ENCODE data around the gene ACTL8. TPM values are rescaled to one million over a fixed set of nuclear protein-coding genes. Genes with fewer than 3 reads are reported as not detected.

Gene ACTL8
- total RNA-seq, 1 donor from 2014 or later: not detected

- no peaks in the 10 kb centered on the region for H4K20me1 ChIP-seq (ENCODE audit: low read depth)
- no peaks in the 10 kb centered on the region for H3K27me3 ChIP-seq
- H3K36me3 Mint-ChIP-seq: no peaks in the 10 kb centered on the region
- H3K4me3 Mint-ChIP-seq: no peak overlapping the region
- H3K9me3 ChIP-seq (ENCODE audit: low read depth): no peaks in the 10 kb centered on the region
- H3K27ac ChIP-seq: no peak overlapping the region
- TF ChIP-seq CTCF (IDR thresholded peaks at IDR 0.05) (no peak), EZH2phosphoT487 (IDR thresholded peaks at IDR 0.05) (no peak), EZH2 (IDR thresholded peaks at IDR 0.05) (no peak)
- H2AFZ ChIP-seq (replicated peaks): no peak overlapping the region
- no peak for DNase-seq (ENCODE audit: low spot score)
- H3K9ac ChIP-seq: no peak overlapping the region
- no peak overlapping the region for H3K4me2 ChIP-seq
- H3F3A ChIP-seq (ENCODE audit: low read depth): no peaks in the 10 kb centered on the region
- peaks cover 2% of the 10 kb centered on the region for H3K4me1 Mint-ChIP-seq
- H3K4me3 ChIP-seq: no peak overlapping the region
- no peak overlapping the region for H3K27ac Mint-ChIP-seq
- peaks cover 6% of the 10 kb centered on the region for H3K27me3 Mint-ChIP-seq (ENCODE audit: insufficient read depth, low read depth)
- no peaks in the 10 kb centered on the region for H3K36me3 ChIP-seq
- no peaks in the 10 kb centered on the region for H3K4me1 ChIP-seq
- H3K9me3 Mint-ChIP-seq: no peaks in the 10 kb centered on the region
- H3K79me2 ChIP-seq (ENCODE audit: low read depth): no peaks in the 10 kb centered on the region
These were observed 53.7 kb downstream of the ACTL8 start for GRCh38 chr1:17808816-17809215.

DNA sequence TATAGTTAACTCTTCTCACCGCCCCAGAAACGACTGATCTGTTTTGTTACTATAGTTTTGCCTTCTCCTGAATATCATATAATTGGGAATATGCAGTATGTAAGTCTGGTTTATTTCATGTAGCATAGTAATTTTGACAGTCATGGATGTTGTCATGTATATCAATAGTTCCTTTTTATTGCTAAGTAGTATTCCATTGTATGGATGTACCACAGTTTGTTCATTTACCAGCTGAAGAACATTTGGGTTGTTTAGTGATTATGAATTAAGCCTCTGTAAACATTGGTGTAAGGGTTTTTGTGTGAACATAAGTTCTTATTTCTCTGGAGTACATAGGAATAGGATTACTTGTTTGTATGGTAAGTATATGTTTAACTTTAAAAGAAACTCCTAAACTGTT lies 55.5 kb downstream of the ACTL8 start:
- H3F3A ChIP-seq (ENCODE audit: low read depth): no peaks in the 10 kb centered on the region
- no peaks in the 10 kb centered on the region for H3K36me3 Mint-ChIP-seq
- H3K79me2 ChIP-seq (ENCODE audit: low read depth): no peaks in the 10 kb centered on the region
- no peak overlapping the region for H3K9ac ChIP-seq
- H3K4me2 ChIP-seq: no peak overlapping the region
- DNase-seq (ENCODE audit: low spot score): no peak
- TF ChIP-seq EZH2phosphoT487 (IDR thresholded peaks at IDR 0.05) (no peak), EZH2 (IDR thresholded peaks at IDR 0.05) (no peak), CTCF (IDR thresholded peaks at IDR 0.05) (no peak)
- no peak overlapping the region for H3K4me3 Mint-ChIP-seq
- H3K27ac Mint-ChIP-seq: no peak overlapping the region
- no peaks in the 10 kb centered on the region for H4K20me1 ChIP-seq (ENCODE audit: low read depth)
- H2AFZ ChIP-seq (replicated peaks): no peak overlapping the region
- peaks cover 6% of the 10 kb centered on the region for H3K27me3 Mint-ChIP-seq (ENCODE audit: insufficient read depth, low read depth)
- H3K4me1 Mint-ChIP-seq: peaks cover 2% of the 10 kb centered on the region
- no peaks in the 10 kb centered on the region for H3K9me3 ChIP-seq (ENCODE audit: low read depth)
- no peaks in the 10 kb centered on the region for H3K9me3 Mint-ChIP-seq
- no peak overlapping the region for H3K27ac ChIP-seq
- H3K4me3 ChIP-seq: no peak overlapping the region
- no peaks in the 10 kb centered on the region for H3K27me3 ChIP-seq
- H3K4me1 ChIP-seq: no peaks in the 10 kb centered on the region
- no peaks in the 10 kb centered on the region for H3K36me3 ChIP-seq

DNA sequence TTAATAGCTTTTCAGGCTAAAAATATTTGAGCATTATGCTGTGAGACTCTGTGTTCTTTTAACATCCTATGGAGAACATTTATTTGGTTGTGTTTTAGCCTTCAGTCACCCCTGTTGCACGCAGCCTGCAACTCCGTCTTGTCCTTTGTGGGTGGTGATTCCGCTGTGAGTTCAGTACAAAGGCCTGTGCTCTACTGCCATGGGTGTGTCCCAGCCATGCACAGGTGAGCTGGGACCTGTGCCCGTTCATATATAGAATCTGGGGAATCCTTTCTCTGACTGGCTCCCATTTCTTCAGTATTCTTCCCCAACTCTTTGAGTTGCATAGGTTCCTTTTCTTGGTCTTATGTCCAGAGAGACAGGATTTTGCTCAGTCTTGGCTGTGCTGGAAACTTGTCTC lies 61.4 kb downstream of the ACTL8 start:
- no peak overlapping the region for H2AFZ ChIP-seq (replicated peaks)
- no peaks in the 10 kb centered on the region for H3K9me3 Mint-ChIP-seq
- no peak overlapping the region for H3K4me3 Mint-ChIP-seq
- peaks cover 2% of the 10 kb centered on the region for H3K27me3 Mint-ChIP-seq (ENCODE audit: insufficient read depth, low read depth)
- no peaks in the 10 kb centered on the region for H3K36me3 Mint-ChIP-seq
- no peak overlapping the region for H3K27ac ChIP-seq
- no peak overlapping the region for H3K4me3 ChIP-seq
- no peaks in the 10 kb centered on the region for H3K27me3 ChIP-seq
- H3K4me1 ChIP-seq: no peaks in the 10 kb centered on the region
- H3F3A ChIP-seq (ENCODE audit: low read depth): no peaks in the 10 kb centered on the region
- H3K79me2 ChIP-seq (ENCODE audit: low read depth): no peaks in the 10 kb centered on the region
- H3K4me2 ChIP-seq: no peak overlapping the region
- H4K20me1 ChIP-seq (ENCODE audit: low read depth): no peaks in the 10 kb centered on the region
- peaks cover 2% of the 10 kb centered on the region for H3K4me1 Mint-ChIP-seq
- no peak overlapping the region for H3K27ac Mint-ChIP-seq
- no peak overlapping the region for H3K9ac ChIP-seq
- TF ChIP-seq EZH2phosphoT487 (IDR thresholded peaks at IDR 0.05) (no peak), EZH2 (IDR thresholded peaks at IDR 0.05) (no peak), CTCF (IDR thresholded peaks at IDR 0.05) (no peak)
- H3K9me3 ChIP-seq (ENCODE audit: low read depth): no peaks in the 10 kb centered on the region
- H3K36me3 ChIP-seq: no peaks in the 10 kb centered on the region
- no peak for DNase-seq (ENCODE audit: low spot score)

All from neural progenitor cell (in vitro differentiated cells).